Gastroesophageal sphincter (tissue), 3 donors: ENCODE results near the gene TAS1R1.

Experiments used
- CTCF ChIP-seq, 4 experiments: fragments of 200-600 bp in 2 of 4; fragments of 450-650 bp in 2 of 4; sonication (generic) in 1 of 4; IDR thresholded peaks; one replicate each; pipeline ENCODE4 v1.5.1; 2017 to 2019; ENCODE audit warnings: antibody characterized with exemption in 4 of 4, mild to moderate bottlenecking in 2 of 4, moderate library complexity in 2 of 4
- EP300 ChIP-seq: sonication (generic); formaldehyde crosslinking; IDR thresholded peaks from one replicate; pipeline ENCODE4 v1.6.1; 2017; ENCODE audit warnings: antibody characterized with exemption, mild to moderate bottlenecking
- POLR2A ChIP-seq, 2 donors: fragments of 450-650 bp; IDR thresholded peaks; one replicate each; pipeline ENCODE4 v1.6.1; 2017; ENCODE audit warnings: antibody characterized with exemption in 2 of 2, mild to moderate bottlenecking in 2 of 2, moderate library complexity in 1 of 2
- POLR2AphosphoS5 ChIP-seq: sonication (generic); formaldehyde crosslinking; IDR thresholded peaks from one replicate; pipeline ENCODE4 v1.6.1; 2017; ENCODE audit warnings: antibody characterized with exemption

GRCh38 chr1:6509220-6509918 is 45.7 kb upstream of the TAS1R1 start:
- TF ChIP-seq CTCF (IDR thresholded peaks at IDR 0.05), result no peak
- TF ChIP-seq POLR2A (IDR thresholded peaks at IDR 0.05), result no peak
- TF ChIP-seq POLR2AphosphoS5, result no peak
- no peak for TF ChIP-seq EP300
